ENCODE data around the gene F8. TPM values are rescaled to one million over a fixed set of nuclear protein-coding genes. Genes with fewer than 3 reads are reported as not detected.
A peak's percentile ranks its signal among the peaks of the same experiment; 100 is the strongest.
"Not testable (repeated sequence)": the region's sequence is repeated elsewhere in the genome, so short reads cannot be mapped to it uniquely, and the experiment has no call there.

The F8 gene
- total RNA-seq, 5 donors from 2014 or later (not counting 1 experiment from before 2014, with no cell fraction given): 1.3 to 3.5 (median 2.7) TPM

DNA sequence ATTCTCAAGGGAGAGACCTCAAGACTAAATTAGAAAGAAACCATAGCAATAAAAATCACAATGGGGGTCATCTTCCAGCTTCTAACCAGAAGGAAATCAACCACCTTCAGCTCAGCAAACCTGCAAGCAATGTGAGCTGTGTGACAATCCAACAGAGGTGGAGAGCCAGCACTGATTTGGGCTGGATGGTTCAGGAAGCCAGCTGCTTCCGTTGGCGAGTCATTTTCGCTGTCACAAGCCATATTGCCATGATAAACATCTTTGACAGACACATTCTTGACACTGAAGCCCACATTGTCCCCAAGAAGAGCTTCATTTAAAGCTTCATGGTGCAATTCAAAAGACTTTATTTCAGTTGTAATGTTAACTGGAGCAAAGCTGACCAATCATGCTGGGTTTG is 113.7 kb downstream of the F8 start:
- H3K36me3 Mint-ChIP-seq: no peaks in the 10 kb centered on the region

DNA sequence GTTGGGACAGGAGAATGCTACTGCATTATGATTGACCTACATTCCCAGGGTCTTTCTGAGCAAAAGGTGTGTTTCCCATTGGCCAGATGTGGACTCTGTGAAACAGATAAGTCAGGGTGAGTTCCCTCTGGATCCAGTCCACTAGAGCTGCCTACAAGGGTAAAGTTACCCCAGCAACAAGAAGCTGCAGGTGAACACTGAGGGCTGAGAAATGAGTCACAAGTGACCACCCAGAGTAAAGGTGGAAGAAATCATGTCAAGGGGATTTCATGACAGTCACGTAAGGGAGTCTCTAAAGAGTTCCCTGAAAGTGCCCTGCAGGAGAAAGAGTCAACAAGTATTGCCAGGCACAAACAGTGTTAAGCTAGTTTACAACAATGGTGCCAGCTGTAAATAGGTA is 120.1 kb downstream of the F8 start:
- Mint-ChIP-seq H3K4me3 (no peak overlapping the region), H3K36me3 (no peaks in the 10 kb centered on the region), H3K27me3 (peaks cover 8 to 34% of the 10 kb centered on the region in 2 donors), H3K9me3 (no peaks in the 10 kb centered on the region), H3K4me1 (no peaks in the 10 kb centered on the region), H3K27ac (no peak overlapping the region)
- Histone ChIP-seq H3K9me3 (no peaks in the 10 kb centered on the region), H3K4me3 (ENCODE audit: control insufficient read depth in 1 of 2, extremely low read depth in 1 of 2, low read length in 1 of 2) (no peak overlapping the region), H3K27ac (ENCODE audit: low read length) (no peak overlapping the region), H3K4me1 (ENCODE audit: control insufficient read depth in 1 of 2, extremely low read depth in 1 of 2, insufficient read depth in 2 of 2, low read length in 2 of 2) (no peaks in the 10 kb centered on the region), H3K27me3 (replicated peaks in 1 of 2; ENCODE audit: control insufficient read depth in 2 of 2, extremely low read depth in 1 of 2, insufficient read depth in 2 of 2, low read length in 1 of 2) (no peaks in the 10 kb centered on the region), H3K36me3 (ENCODE audit: control insufficient read depth in 2 of 2, extremely low read depth in 1 of 2, insufficient read depth in 1 of 2, low read length in 1 of 2) (no peaks in the 10 kb centered on the region)
- ATAC-seq (replicated peaks in 1 of 4) (no peak), DNase-seq (no peak)
- no CpG with 5 or more reads among the region's 1 CpG for WGBS (ENCODE audit: insufficient coverage)
- POLR2A ChIA-PET: no interaction called here
- CTCF ChIA-PET: interaction anchor here in 1 of 2 donors (0.6 kb wide), 1 partner anchor 307 kb away, joined by 4 read pairs; no protein-coding TSS in a partner anchor

More for the DNA sequence above, 113.7 kb downstream of the F8 start:
- ATAC-seq (replicated peaks in 1 of 4) (no peak), DNase-seq (no peak)
- H3K4me3 Mint-ChIP-seq: no peak overlapping the region
- H3K4me1 Mint-ChIP-seq: no peaks in the 10 kb centered on the region
- no peaks in the 10 kb centered on the region for H3K4me1 ChIP-seq (ENCODE audit: control insufficient read depth in 1 of 2, extremely low read depth in 1 of 2, insufficient read depth in 2 of 2, low read length in 2 of 2)
- POLR2A ChIA-PET: interaction anchor here in 1 of 2 donors (0.5 kb wide), 1 partner anchor 9 kb away, joined by 3 read pairs; no protein-coding TSS in a partner anchor
- H3K36me3 ChIP-seq (ENCODE audit: control insufficient read depth in 2 of 2, extremely low read depth in 1 of 2, insufficient read depth in 1 of 2, low read length in 1 of 2): no peaks in the 10 kb centered on the region
- H3K9me3 Mint-ChIP-seq: peaks cover 0 to 8% (median 0%) of the 10 kb centered on the region in 3 donors
- H3K27ac ChIP-seq (ENCODE audit: low read length): no peak overlapping the region
- peaks cover 6 to 7% of the 10 kb centered on the region in 2 donors for H3K27me3 Mint-ChIP-seq
- H3K27me3 ChIP-seq (replicated peaks in 1 of 2; ENCODE audit: control insufficient read depth in 2 of 2, extremely low read depth in 1 of 2, insufficient read depth in 2 of 2, low read length in 1 of 2): peaks cover 0 to 2% of the 10 kb centered on the region in 2 experiments
- H3K9me3 ChIP-seq: no peaks in the 10 kb centered on the region
- CTCF ChIA-PET: interaction anchor here (0.5 to 2.1 kb wide), 3 partner anchors 9 to 46 kb away, joined by 4 to 6 read pairs (median 4); no protein-coding TSS in a partner anchor
- H3K4me3 ChIP-seq (ENCODE audit: control insufficient read depth in 1 of 2, extremely low read depth in 1 of 2, low read length in 1 of 2): no peak overlapping the region
- H3K27ac Mint-ChIP-seq: no peak overlapping the region
- 78% methylated on average over 3 of the region's 3 CpGs for WGBS (ENCODE audit: insufficient coverage)

DNA sequence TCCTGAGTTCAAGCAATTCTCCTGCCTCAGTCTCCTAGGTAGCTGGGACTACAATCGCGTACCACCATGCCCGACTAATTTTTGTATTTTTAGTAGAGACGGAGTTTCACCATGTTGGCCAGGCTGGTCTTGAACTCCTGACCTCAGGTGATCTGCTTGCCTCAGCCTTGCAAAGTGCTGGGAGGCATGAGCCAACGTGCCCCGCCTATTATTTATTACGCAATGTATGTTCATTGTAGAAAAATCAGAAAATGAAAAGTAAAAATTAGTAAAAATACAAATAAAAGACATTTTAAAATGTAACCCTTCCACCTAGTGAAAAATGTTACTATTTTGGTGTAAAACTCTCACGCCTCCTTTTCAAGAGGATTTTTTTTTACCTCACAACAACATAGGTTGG is 122.2 kb downstream of the F8 start:
- H3K4me3 ChIP-seq (ENCODE audit: control insufficient read depth in 1 of 2, extremely low read depth in 1 of 2, low read length in 1 of 2): no peak overlapping the region
- H3K27me3 ChIP-seq (replicated peaks in 1 of 2; ENCODE audit: control insufficient read depth in 2 of 2, extremely low read depth in 1 of 2, insufficient read depth in 2 of 2, low read length in 1 of 2): no peaks in the 10 kb centered on the region
- Mint-ChIP-seq H3K36me3 (no peaks in the 10 kb centered on the region), H3K4me3 (no peak overlapping the region), H3K27ac (no peak overlapping the region), H3K27me3 (peaks cover 6 to 34% of the 10 kb centered on the region in 2 donors), H3K9me3 (no peaks in the 10 kb centered on the region), H3K4me1 (no peaks in the 10 kb centered on the region)
- DNase-seq (no peak), ATAC-seq (replicated peaks in 1 of 4) (no peak)
- ChIA-PET POLR2A (interaction anchor here in 1 of 2 donors (0.6 kb wide), 1 partner anchor 39 kb away, joined by 3 read pairs; no protein-coding TSS in a partner anchor), CTCF (no interaction called here)
- WGBS (ENCODE audit: insufficient coverage): no CpG with 5 or more reads among the region's 8 CpGs
- H3K9me3 ChIP-seq: no peaks in the 10 kb centered on the region
- H3K4me1 ChIP-seq (ENCODE audit: control insufficient read depth in 1 of 2, extremely low read depth in 1 of 2, insufficient read depth in 2 of 2, low read length in 2 of 2): no peaks in the 10 kb centered on the region
- no peak overlapping the region for H3K27ac ChIP-seq (ENCODE audit: low read length)
- no peaks in the 10 kb centered on the region for H3K36me3 ChIP-seq (ENCODE audit: control insufficient read depth in 2 of 2, extremely low read depth in 1 of 2, insufficient read depth in 1 of 2, low read length in 1 of 2)

DNA sequence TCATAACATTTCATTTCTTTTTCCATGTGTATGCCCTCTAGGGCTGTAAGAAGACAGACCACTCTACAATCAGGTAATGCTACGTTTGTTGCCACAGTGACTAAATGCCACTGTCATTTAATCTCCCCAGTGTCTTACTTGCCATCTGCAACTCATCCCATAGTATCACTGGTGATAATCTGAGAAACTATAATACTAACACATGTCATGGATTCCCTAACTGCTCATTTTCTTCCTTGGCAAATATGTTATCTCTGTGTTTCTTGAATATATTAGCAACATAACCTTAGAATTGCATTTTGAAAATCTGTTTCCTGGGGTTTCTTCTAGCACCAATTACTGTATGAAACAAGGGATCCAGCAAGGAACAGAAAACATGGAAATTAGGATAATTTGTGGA is 130.2 kb downstream of the F8 start:
- Mint-ChIP-seq H3K36me3 (peaks cover 4% of the 10 kb centered on the region), H3K9me3 (no peaks in the 10 kb centered on the region), H3K4me1 (peaks cover 0 to 22% (median 16%) of the 10 kb centered on the region in 3 donors), H3K27me3 (no peaks in the 10 kb centered on the region), H3K27ac (no peak overlapping the region), H3K4me3 (no peak overlapping the region)
- ATAC-seq (replicated peaks in 1 of 4) (no peak), DNase-seq (no peak)
- H3K4me3 ChIP-seq (ENCODE audit: control insufficient read depth in 1 of 2, extremely low read depth in 1 of 2, low read length in 1 of 2): no peak overlapping the region
- H3K36me3 ChIP-seq (ENCODE audit: control insufficient read depth in 2 of 2, extremely low read depth in 1 of 2, insufficient read depth in 1 of 2, low read length in 1 of 2): no peaks in the 10 kb centered on the region
- no peaks in the 10 kb centered on the region for H3K27me3 ChIP-seq (replicated peaks in 1 of 2; ENCODE audit: control insufficient read depth in 2 of 2, extremely low read depth in 1 of 2, insufficient read depth in 2 of 2, low read length in 1 of 2)
- no peaks in the 10 kb centered on the region for H3K4me1 ChIP-seq (ENCODE audit: control insufficient read depth in 1 of 2, extremely low read depth in 1 of 2, insufficient read depth in 2 of 2, low read length in 2 of 2)
- H3K27ac ChIP-seq (ENCODE audit: low read length): no peak overlapping the region
- WGBS (ENCODE audit: insufficient coverage): no CpG with 5 or more reads among the region's 1 CpG
- POLR2A ChIA-PET: no interaction called here
- H3K9me3 ChIP-seq: no peaks in the 10 kb centered on the region
- CTCF ChIA-PET: no interaction called here

DNA sequence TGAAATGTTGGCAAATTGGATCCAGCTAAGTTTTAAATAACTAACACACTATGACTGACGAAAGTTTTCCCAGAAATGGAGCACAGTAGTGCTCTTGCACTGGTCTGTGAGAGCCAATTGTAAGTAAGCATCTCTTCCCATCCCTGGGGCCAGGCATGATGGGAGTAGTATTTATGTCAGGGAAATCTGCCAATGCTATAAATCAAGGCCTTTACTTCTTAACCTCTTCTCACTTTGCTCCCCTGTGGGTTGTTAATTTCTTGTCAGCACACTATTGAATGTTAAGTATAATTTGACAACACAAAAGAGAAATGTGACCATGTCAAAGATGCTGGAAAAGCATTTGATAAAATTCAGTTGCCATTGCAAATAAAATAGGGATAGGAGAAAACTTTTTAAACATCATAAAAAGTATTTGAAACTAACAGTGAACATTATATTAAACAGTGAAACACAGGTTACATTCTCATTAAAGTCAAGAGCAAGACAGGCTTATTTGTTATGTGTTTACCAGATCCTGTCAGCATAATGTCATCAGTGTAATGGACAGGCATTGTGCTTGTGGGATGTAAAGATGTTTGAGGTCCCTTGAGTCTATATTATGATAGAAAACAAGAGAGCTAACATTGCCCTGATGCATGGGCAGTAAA is 131.4 kb downstream of the F8 start:
- H3K36me3 Mint-ChIP-seq: peaks cover 4% of the 10 kb centered on the region
- Histone ChIP-seq H3K9me3 (no peaks in the 10 kb centered on the region), H3K36me3 (ENCODE audit: control insufficient read depth in 2 of 2, extremely low read depth in 1 of 2, insufficient read depth in 1 of 2, low read length in 1 of 2) (no peaks in the 10 kb centered on the region), H3K4me3 (ENCODE audit: control insufficient read depth in 1 of 2, extremely low read depth in 1 of 2, low read length in 1 of 2) (no peak overlapping the region), H3K27ac (ENCODE audit: low read length) (no peak overlapping the region), H3K27me3 (replicated peaks in 1 of 2; ENCODE audit: control insufficient read depth in 2 of 2, extremely low read depth in 1 of 2, insufficient read depth in 2 of 2, low read length in 1 of 2) (no peaks in the 10 kb centered on the region), H3K4me1 (ENCODE audit: control insufficient read depth in 1 of 2, extremely low read depth in 1 of 2, insufficient read depth in 2 of 2, low read length in 2 of 2) (no peaks in the 10 kb centered on the region)
- H3K9me3 Mint-ChIP-seq: no peaks in the 10 kb centered on the region
- no peaks in the 10 kb centered on the region for H3K27me3 Mint-ChIP-seq
- no CpG with 5 or more reads among the region's 1 CpG for WGBS (ENCODE audit: insufficient coverage)
- DNase-seq (no peak), ATAC-seq (replicated peaks in 1 of 4) (no peak)
- peaks cover 0 to 22% (median 16%) of the 10 kb centered on the region in 3 donors for H3K4me1 Mint-ChIP-seq
- ChIA-PET POLR2A (no interaction called here), CTCF (no interaction called here)
- no peak overlapping the region for H3K4me3 Mint-ChIP-seq
- H3K27ac Mint-ChIP-seq: no peak overlapping the region

DNA sequence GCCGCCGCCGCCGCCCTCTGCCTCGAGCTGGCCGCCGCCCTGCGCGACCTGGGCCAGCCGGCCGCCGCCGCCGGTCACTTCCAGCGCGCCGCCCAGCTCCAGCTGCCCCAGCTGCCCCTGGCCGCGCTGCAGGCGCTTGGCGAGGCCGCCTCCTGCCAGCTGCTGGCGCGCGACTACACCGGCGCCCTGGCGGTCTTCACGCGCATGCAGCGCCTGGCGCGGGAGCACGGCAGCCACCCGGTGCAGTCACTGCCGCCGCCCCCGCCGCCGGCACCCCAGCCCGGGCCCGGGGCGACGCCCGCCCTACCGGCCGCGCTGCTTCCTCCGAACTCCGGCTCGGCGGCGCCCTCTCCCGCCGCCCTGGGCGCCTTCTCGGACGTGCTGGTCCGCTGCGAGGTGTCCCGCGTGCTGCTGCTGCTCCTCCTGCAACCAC is 135.7 kb downstream of the F8 start:
- H3K9me3 Mint-ChIP-seq; DNase-seq; H3K27ac Mint-ChIP-seq; H3K27me3 ChIP-seq (replicated peaks in 1 of 2; ENCODE audit: control insufficient read depth in 2 of 2, extremely low read depth in 1 of 2, insufficient read depth in 2 of 2, low read length in 1 of 2); H3K36me3 ChIP-seq (ENCODE audit: control insufficient read depth in 2 of 2, extremely low read depth in 1 of 2, insufficient read depth in 1 of 2, low read length in 1 of 2); H3K27ac ChIP-seq (ENCODE audit: low read length); H3K9me3 ChIP-seq; H3K4me3 Mint-ChIP-seq; H3K27me3 Mint-ChIP-seq; H3K4me1 ChIP-seq (ENCODE audit: control insufficient read depth in 1 of 2, extremely low read depth in 1 of 2, insufficient read depth in 2 of 2, low read length in 2 of 2); H3K36me3 Mint-ChIP-seq; H3K4me3 ChIP-seq (ENCODE audit: control insufficient read depth in 1 of 2, extremely low read depth in 1 of 2, low read length in 1 of 2); POLR2A ChIA-PET; CTCF ChIA-PET: not testable (repeated sequence)
- WGBS (ENCODE audit: insufficient coverage): no CpG with 5 or more reads among the region's 62 CpGs
- ATAC-seq (replicated peaks in 1 of 4): peak; percentile 61 to 76 (median 66)
- peaks cover 0 to 14% (median 12%) of the 10 kb centered on the region in 3 donors for H3K4me1 Mint-ChIP-seq

Data from T-cell (primary cell).